Stomach (tissue), 9 donors: Measurements from ENCODE around the gene SMCHD1. TPM values are rescaled to one million over a fixed set of nuclear protein-coding genes. Genes with fewer than 3 reads are reported as not detected.
"Not testable (repeated sequence)": the region's sequence is repeated elsewhere in the genome, so short reads cannot be mapped to it uniquely, and the experiment has no call there.

Source experiments
- DNase-seq, 2 donors: peaks; one replicate each; pipeline versions ENCODE4 v3.0.0 to v3.0.0-alpha.2; 2013 to 2019
- H3K27ac ChIP-seq, 5 donors: fragments of 200-600 bp in 4 of 5; sonication (generic) in 4 of 5; one replicate each; pipeline ENCODE4 v1.5.1; 2013 to 2019; ENCODE audit warnings: mild to moderate bottlenecking in 1 of 5, moderate library complexity in 1 of 5
- H3K27me3 ChIP-seq, 3 donors: fragments of 200-600 bp; sonication (generic); one replicate each; pipeline ENCODE4 v1.5.1; 2017 to 2019; ENCODE audit warnings: mixed run types in 1 of 3
- H3K36me3 ChIP-seq, 4 donors: fragments of 200-600 bp; sonication (generic); 1 replicate in 3 of 4; 2 replicates in 1 of 4; pipeline ENCODE4 v1.5.1; 2016 to 2019
- H3K4me1 ChIP-seq, 4 donors: fragments of 200-600 bp; sonication (generic); one replicate each; pipeline ENCODE4 v1.5.1; 2016 to 2019
- H3K4me3 ChIP-seq, 4 donors: fragments of 200-600 bp; sonication (generic) in 3 of 4; one replicate each; pipeline ENCODE4 v1.5.1; 2016 to 2019; ENCODE audit warnings: mild to moderate bottlenecking in 1 of 4
- H3K9me3 ChIP-seq, 4 donors: fragments of 200-600 bp; sonication (generic); one replicate each; pipeline ENCODE4 v1.5.1; 2016 to 2019
- EP300 ChIP-seq: sonication (generic); formaldehyde crosslinking; IDR thresholded peaks from one replicate; pipeline ENCODE4 v1.6.1; 2017; ENCODE audit warnings: antibody characterized with exemption
- POLR2A ChIP-seq, 4 donors: fragments of 450-650 bp; IDR thresholded peaks; one replicate each; pipeline ENCODE4 v1.6.1; 2016; ENCODE audit warnings: antibody characterized with exemption in 4 of 4, control low read depth in 2 of 4, mild to moderate bottlenecking in 1 of 4, moderate library complexity in 1 of 4
- POLR2AphosphoS5 ChIP-seq, 3 donors: sonication (generic); formaldehyde crosslinking; IDR thresholded peaks; one replicate each; pipeline ENCODE4 v1.6.1; 2016; ENCODE audit warnings: antibody characterized with exemption in 3 of 3
- WGBS, 5 donors: extraction: QIAGEN DNeasy Blood & Tissue Kit in 3 of 5; methylation state at CpG; one replicate each; pipeline versions ENCODE4 v1.1.5 to v1.1.7; 2013 to 2018; 5-methylcytosine and 5-hydroxymethylcytosine counted together
- intact Hi-C: fragments of 100-400 bp; cut with DNase I; formaldehyde crosslinking; loops from one replicate; pipeline ENCODE4 v1.15.1; 2023; ENCODE audit warnings: low total_unique reads
- polyA plus RNA-seq, 3 donors: library from polyadenylated mRNA; stranded (reverse); fragments of 200-250 nt; gene quantifications; one replicate each; pipeline ENCODE4 v1.2.3, GENCODE V29; 2013
- total RNA-seq, 5 donors: library from RNA; depleted of rRNA; stranded (reverse); fragments of >200 nt; gene quantifications; one replicate each; pipeline versions ENCODE4 v1.1.0 to v1.2.3, GENCODE V29; 2014 to 2016
- TF ChIP-seq, protein P1 (sequence below), 7 experiments: fragments of 450-650 bp in 4 of 7; fragments of 200-600 bp in 3 of 7; sonication (generic) in 3 of 7; IDR thresholded peaks; one replicate each; pipeline ENCODE4 v1.5.1; 2016 to 2019; ENCODE audit warnings: antibody characterized with exemption in 7 of 7, control low read depth in 2 of 7, mild to moderate bottlenecking in 1 of 7
- donor health status: healthy with polysubstance abuse.
- donor health status: Bipolar disorder and iron deficiency.
- donor health status: healthy.

Gene SMCHD1
- total and polyA plus RNA-seq, 8 donors = 5.0 to 377 (median 61.2) TPM

DNA sequence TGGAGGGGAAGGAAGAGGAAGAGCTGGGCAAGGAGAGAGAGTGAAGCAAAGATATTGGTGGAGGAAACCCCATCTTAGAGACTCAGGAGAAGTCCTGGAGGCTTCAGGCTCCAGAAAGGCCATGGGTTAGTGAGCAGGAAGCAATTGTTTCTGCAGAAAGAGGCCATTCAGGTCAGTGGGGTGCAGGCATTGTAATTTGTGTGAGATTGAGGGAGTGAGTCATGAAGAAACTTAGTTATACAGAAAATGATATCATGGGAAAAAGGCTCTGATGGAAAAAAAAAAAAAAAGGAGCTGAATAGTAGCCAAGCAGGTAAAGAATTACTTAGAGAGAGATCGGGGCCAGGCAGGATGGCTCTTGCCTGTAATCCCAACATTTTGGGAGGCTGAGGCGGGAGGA lies 195.3 kb downstream of the SMCHD1 start:
- 76 to 85% (median 84%) methylated on average over 2 of the region's 2 CpGs for WGBS, 5 donors

DNA sequence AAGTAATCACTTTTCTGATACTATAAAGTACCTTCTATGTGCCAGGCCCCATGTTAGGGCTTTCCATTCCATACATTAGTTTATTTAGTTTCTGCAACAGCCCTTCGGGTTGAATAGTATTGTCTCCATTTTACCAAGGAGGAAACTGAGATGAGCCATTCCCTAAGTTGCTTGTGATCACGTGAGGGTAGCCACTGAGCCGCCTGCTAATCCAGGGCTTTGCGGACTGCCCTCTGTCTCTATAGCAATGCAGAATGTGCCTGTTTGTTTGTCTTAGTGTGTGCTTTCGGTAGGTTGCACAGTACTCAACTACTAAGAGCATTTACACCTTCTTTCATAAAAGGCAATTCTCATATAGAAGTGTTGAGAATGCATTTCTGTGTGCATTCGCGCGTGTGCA lies 196.2 kb downstream of the SMCHD1 start:
- H3K9me3 ChIP-seq = no peaks in the 10 kb centered on the region
- intact Hi-C loops = no loop called here
- 88 to 93% (median 92%) methylated on average over 8 of the region's 8 CpGs for WGBS, 5 donors
- no peak overlapping the region for H3K4me3 ChIP-seq
- peaks cover 4 to 40% (median 20%) of the 10 kb centered on the region in 3 donors for H3K27me3 ChIP-seq
- TF ChIP-seq POLR2AphosphoS5 (IDR thresholded peaks at IDR 0.05) (no peak), EP300 (no peak), POLR2A (IDR thresholded peaks at IDR 0.05) (no peak)
- TF ChIP-seq, protein P1, sequence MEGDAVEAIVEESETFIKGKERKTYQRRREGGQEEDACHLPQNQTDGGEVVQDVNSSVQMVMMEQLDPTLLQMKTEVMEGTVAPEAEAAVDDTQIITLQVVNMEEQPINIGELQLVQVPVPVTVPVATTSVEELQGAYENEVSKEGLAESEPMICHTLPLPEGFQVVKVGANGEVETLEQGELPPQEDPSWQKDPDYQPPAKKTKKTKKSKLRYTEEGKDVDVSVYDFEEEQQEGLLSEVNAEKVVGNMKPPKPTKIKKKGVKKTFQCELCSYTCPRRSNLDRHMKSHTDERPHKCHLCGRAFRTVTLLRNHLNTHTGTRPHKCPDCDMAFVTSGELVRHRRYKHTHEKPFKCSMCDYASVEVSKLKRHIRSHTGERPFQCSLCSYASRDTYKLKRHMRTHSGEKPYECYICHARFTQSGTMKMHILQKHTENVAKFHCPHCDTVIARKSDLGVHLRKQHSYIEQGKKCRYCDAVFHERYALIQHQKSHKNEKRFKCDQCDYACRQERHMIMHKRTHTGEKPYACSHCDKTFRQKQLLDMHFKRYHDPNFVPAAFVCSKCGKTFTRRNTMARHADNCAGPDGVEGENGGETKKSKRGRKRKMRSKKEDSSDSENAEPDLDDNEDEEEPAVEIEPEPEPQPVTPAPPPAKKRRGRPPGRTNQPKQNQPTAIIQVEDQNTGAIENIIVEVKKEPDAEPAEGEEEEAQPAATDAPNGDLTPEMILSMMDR (IDR thresholded peaks at IDR 0.05) = no peak
- H3K4me1 ChIP-seq = peaks cover 12 to 42% (median 20%) of the 10 kb centered on the region in 4 donors
- H3K27ac ChIP-seq = no peak overlapping the region
- H3K36me3 ChIP-seq = no peaks in the 10 kb centered on the region
- DNase-seq = no peak

More for the DNA sequence above, 195.3 kb downstream of the SMCHD1 start:
- TF ChIP-seq POLR2AphosphoS5 (IDR thresholded peaks at IDR 0.05) (no peak), POLR2A (IDR thresholded peaks at IDR 0.05) (no peak), EP300 (no peak)
- TF ChIP-seq, protein P1 (IDR thresholded peaks at IDR 0.05) = no peak
- H3K4me1 ChIP-seq = peaks cover 19 to 46% (median 26%) of the 10 kb centered on the region in 4 donors
- H3K27ac ChIP-seq = no peak overlapping the region
- intact Hi-C loops = no loop called here
- peaks cover 4 to 50% (median 30%) of the 10 kb centered on the region in 3 donors for H3K27me3 ChIP-seq
- H3K36me3 ChIP-seq = no peaks in the 10 kb centered on the region
- no peak for DNase-seq
- no peak overlapping the region for H3K4me3 ChIP-seq
- no peaks in the 10 kb centered on the region for H3K9me3 ChIP-seq

DNA sequence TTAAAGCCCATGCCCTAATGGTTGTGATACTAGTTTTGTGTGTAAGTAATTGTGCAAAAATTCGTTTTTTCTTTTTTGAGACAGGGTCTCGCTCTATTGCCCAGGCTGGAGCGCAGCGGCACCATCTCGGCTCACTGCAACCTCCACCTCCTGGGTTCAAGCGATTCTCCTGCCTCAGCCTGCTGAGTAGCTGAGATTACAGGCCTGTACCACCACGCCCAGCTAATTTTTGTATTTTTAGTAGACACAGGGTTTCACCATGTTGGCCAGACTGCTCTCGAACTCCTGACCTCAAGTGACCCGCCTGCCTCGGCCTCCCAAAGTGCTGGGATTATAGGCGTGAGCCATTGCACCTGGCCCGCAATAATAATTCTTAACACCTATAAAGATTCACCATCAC lies 196.9 kb downstream of the SMCHD1 start:
- H3K4me1 ChIP-seq = peaks cover 5 to 35% (median 17%) of the 10 kb centered on the region in 4 donors
- H3K9me3 ChIP-seq, H3K4me3 ChIP-seq, intact Hi-C loops, DNase-seq, H3K36me3 ChIP-seq, H3K27ac ChIP-seq: not testable (repeated sequence)
- H3K27me3 ChIP-seq = peaks cover 4 to 34% (median 15%) of the 10 kb centered on the region in 3 donors
- WGBS, 5 donors = 88 to 92% (median 89%) methylated on average over 12 of the region's 12 CpGs

DNA sequence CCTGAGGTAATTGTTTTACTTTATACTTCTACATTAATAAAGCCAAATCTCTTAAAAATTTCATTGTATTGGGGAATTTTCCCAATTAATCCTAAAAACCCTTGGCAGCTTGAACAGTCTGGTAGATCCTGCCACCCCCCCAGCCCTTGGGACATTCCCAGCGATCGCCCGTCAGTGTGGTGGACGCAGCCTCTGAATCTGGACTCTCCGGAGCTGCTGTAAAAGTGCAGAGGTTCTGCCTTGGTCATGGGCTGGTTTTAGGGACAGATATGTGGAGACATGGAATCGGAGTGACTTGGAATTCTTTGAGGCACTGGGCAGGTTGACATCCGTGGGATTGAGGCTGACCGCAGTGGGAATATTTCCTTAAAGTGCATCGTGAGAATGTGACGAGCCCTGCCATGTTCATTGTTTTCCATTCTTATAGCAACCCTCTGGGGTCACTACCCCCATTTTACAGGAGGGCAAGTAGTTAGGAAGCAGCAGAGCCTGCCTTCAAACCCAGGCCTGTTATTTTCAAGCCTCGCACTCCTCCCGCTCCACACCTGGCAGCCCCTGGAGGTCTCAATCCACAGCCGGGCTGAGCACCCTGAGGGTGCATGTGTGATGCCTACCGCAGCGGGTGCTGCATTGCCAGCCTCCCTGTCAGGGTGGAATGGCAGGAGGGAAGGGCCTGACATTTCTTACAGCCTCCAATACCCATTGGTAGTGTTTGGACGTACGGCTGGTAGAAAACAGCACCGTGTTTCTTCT lies 197.8 kb downstream of the SMCHD1 start:
- 88 to 96% (median 91%) methylated on average over 15 to 18 of the region's 18 CpGs for WGBS, 5 donors
- intact Hi-C loops = no loop called here
- TF ChIP-seq POLR2A (IDR thresholded peaks at IDR 0.05) (no peak), POLR2AphosphoS5 (IDR thresholded peaks at IDR 0.05) (no peak), EP300 (no peak)
- TF ChIP-seq, protein P1 (IDR thresholded peaks at IDR 0.05) = no peak
- Histone ChIP-seq H3K9me3 (no peaks in the 10 kb centered on the region), H3K27me3 (peaks cover 0 to 25% (median 7%) of the 10 kb centered on the region in 3 donors), H3K27ac (no peak overlapping the region), H3K4me3 (no peak overlapping the region), H3K36me3 (no peaks in the 10 kb centered on the region), H3K4me1 (peaks cover 0 to 26% (median 10%) of the 10 kb centered on the region in 4 donors)
- no peak for DNase-seq
